Measurements from ENCODE around the gene SLC37A1.

GRCh38 chr21:42614811-42615351 is 101.2 kb downstream of the SLC37A1 start:
- TF ChIP-seq CTCF (conservative IDR thresholded peaks at IDR 0.05; ENCODE audit: low read depth, low read length), result no peak
- TF ChIP-seq EZH2 (IDR thresholded peaks at IDR 0.05; ENCODE audit: borderline replicate concordance, low read depth, low read length, poor library complexity, severe bottlenecking), result no peak

All from A673 (cell line).